Gastrocnemius medialis (tissue), 4 donors: ENCODE measurements around the gene PNRC1.

ENCODE experiments used
- CTCF ChIP-seq, 5 experiments: fragments of 450-650 bp in 3 of 5; fragments of 200-600 bp in 2 of 5; sonication (generic) in 2 of 5; IDR thresholded peaks in 4 of 5; conservative IDR thresholded peaks in 1 of 5; 1 replicate in 4 of 5; 2 replicates in 1 of 5; pipeline ENCODE4 v1.5.1; 2016 to 2019; ENCODE audit warnings: antibody characterized with exemption in 5 of 5, mild to moderate bottlenecking in 3 of 5, moderate library complexity in 3 of 5
- POLR2A ChIP-seq, 2 donors: fragments of 450-650 bp; IDR thresholded peaks; one replicate each; pipeline ENCODE4 v1.6.1; 2017; ENCODE audit warnings: antibody characterized with exemption in 2 of 2, mild to moderate bottlenecking in 2 of 2, moderate library complexity in 2 of 2

- TF ChIP-seq CTCF (IDR thresholded peaks at IDR 0.05 in 4 of 5, conservative IDR thresholded peaks at IDR 0.05 in 1 of 5) (no peak), POLR2A (IDR thresholded peaks at IDR 0.05) (no peak)
Observed at GRCh38 chr6:89118931-89119330, 38.4 kb downstream of the PNRC1 start.
